Thymus (tissue), 11 donors: ENCODE data around the gene LEUTX. TPM values are rescaled to one million over a fixed set of nuclear protein-coding genes. Genes with fewer than 3 reads are reported as not detected.
"Not testable (repeated sequence)": the region's sequence is repeated elsewhere in the genome, so short reads cannot be mapped to it uniquely, and the experiment has no call there.

Source experiments
- DNase-seq, 9 donors: peaks; one replicate each; pipeline ENCODE4 v3.0.0-alpha.2; 2013; ENCODE audit warnings: low spot score in 9 of 9, low read depth in 6 of 9, missing footprints in 1 of 9
- H3K27ac ChIP-seq, 2 donors: one replicate each; pipeline ENCODE4 v1.5.1; 2013; ENCODE audit warnings: control low read depth in 1 of 2, low read depth in 1 of 2, low read length in 1 of 2, mild to moderate bottlenecking in 1 of 2, moderate library complexity in 1 of 2
- H3K27me3 ChIP-seq, 2 donors: one replicate each; pipeline ENCODE4 v1.5.1; 2013; ENCODE audit warnings: low read length in 1 of 2; ENCODE audit not compliant: control insufficient read depth in 2 of 2, insufficient read depth in 1 of 2
- H3K36me3 ChIP-seq, 2 donors: one replicate each; pipeline ENCODE4 v1.5.1; 2013; ENCODE audit warnings: low read length in 1 of 2, mild to moderate bottlenecking in 1 of 2, moderate library complexity in 1 of 2; ENCODE audit not compliant: control insufficient read depth in 2 of 2, insufficient read depth in 2 of 2
- H3K4me1 ChIP-seq, 2 donors: one replicate each; pipeline ENCODE4 v1.5.1; 2013; ENCODE audit warnings: low read length in 2 of 2; ENCODE audit not compliant: control insufficient read depth in 2 of 2, insufficient read depth in 2 of 2
- H3K4me3 ChIP-seq, 2 donors: one replicate each; pipeline ENCODE4 v1.5.1; 2013; ENCODE audit warnings: low read length in 2 of 2, control low read depth in 1 of 2, mild to moderate bottlenecking in 1 of 2
- H3K9me3 ChIP-seq, 2 donors: one replicate each; pipeline ENCODE4 v1.5.1; 2013; ENCODE audit warnings: low read length in 1 of 2, mild to moderate bottlenecking in 1 of 2; ENCODE audit not compliant: control insufficient read depth in 2 of 2, insufficient read depth in 1 of 2
- WGBS: extraction: QIAGEN DNeasy Blood & Tissue Kit; methylation state at CpG from one replicate; pipeline ENCODE4 v1.1.7; 2013; 5-methylcytosine and 5-hydroxymethylcytosine counted together
- polyA plus RNA-seq: library from polyadenylated mRNA; stranded (reverse); fragments of 200-250 nt; gene quantifications from one replicate; pipeline ENCODE4 v1.2.3, GENCODE V29; 2013
- total RNA-seq: library from RNA; stranded (reverse); fragments of 120-200 nt; gene quantifications from one replicate; pipeline ENCODE4 v1.2.4, GENCODE V29; 2013
- donor health status: healthy.

LEUTX gene
- total and polyA plus RNA-seq, 2 donors, result 0.09 to 0.46 TPM

- Histone ChIP-seq H3K9me3 (no peaks in the 10 kb centered on the region), H3K4me3 (no peak overlapping the region), H3K27ac (no peak overlapping the region), H3K36me3 (no peaks in the 10 kb centered on the region), H3K4me1 (peaks cover 0 to 2% of the 10 kb centered on the region in 2 donors), H3K27me3 (peaks cover 0 to 3% of the 10 kb centered on the region in 2 donors)
- DNase-seq, result no peak
- 86% methylated on average over 2 of the region's 2 CpGs for WGBS
Measured at GRCh38 chr19:39797083-39797482, 18.4 kb downstream of the LEUTX start.

GRCh38 chr19:39802958-39803357, 24.3 kb downstream of the LEUTX start:
- peak in 1 of 9 donors; percentile 9 for DNase-seq
- no peaks in the 10 kb centered on the region for H3K4me1 ChIP-seq
- WGBS, result 50% methylated on average over 4 of the region's 4 CpGs

GRCh38 chr19:39805104-39805503, 26.4 kb downstream of the LEUTX start:
- no peaks in the 10 kb centered on the region for H3K4me1 ChIP-seq
- H3K27me3 ChIP-seq, result peaks cover 0 to 5% of the 10 kb centered on the region in 2 donors
- no peaks in the 10 kb centered on the region for H3K36me3 ChIP-seq
- H3K4me3 ChIP-seq, result no peak overlapping the region
- H3K27ac ChIP-seq, result no peak overlapping the region
- H3K9me3 ChIP-seq, result peaks cover 0 to 1% of the 10 kb centered on the region in 2 donors
- WGBS, result 80% methylated on average over 5 of the region's 5 CpGs
- DNase-seq, result no peak

More at GRCh38 chr19:39802958-39803357, 24.3 kb downstream of the LEUTX start:
- H3K27ac ChIP-seq, result no peak overlapping the region
- no peaks in the 10 kb centered on the region for H3K36me3 ChIP-seq
- no peak overlapping the region for H3K4me3 ChIP-seq
- peaks cover 0 to 1% of the 10 kb centered on the region in 2 donors for H3K9me3 ChIP-seq
- peaks cover 0 to 5% of the 10 kb centered on the region in 2 donors for H3K27me3 ChIP-seq

GRCh38 chr19:39807846-39808364, 29.3 kb downstream of the LEUTX start:
- no peaks in the 10 kb centered on the region for H3K4me1 ChIP-seq
- peaks cover 0 to 2% of the 10 kb centered on the region in 2 donors for H3K27me3 ChIP-seq
- WGBS, result 90% methylated on average over 5 of the region's 5 CpGs
- H3K36me3 ChIP-seq, result no peaks in the 10 kb centered on the region
- H3K9me3 ChIP-seq, result peaks cover 0 to 1% of the 10 kb centered on the region in 2 donors
- DNase-seq, result no peak
- H3K4me3 ChIP-seq, result no peak overlapping the region
- no peak overlapping the region for H3K27ac ChIP-seq

- H3K36me3 ChIP-seq, H3K4me3 ChIP-seq, H3K27ac ChIP-seq, H3K27me3 ChIP-seq, DNase-seq, H3K9me3 ChIP-seq, H3K4me1 ChIP-seq: not testable (repeated sequence)
- WGBS, result 92% methylated on average over 7 of the region's 7 CpGs
Measured at GRCh38 chr19:39808688-39809087, 30.0 kb downstream of the LEUTX start.

- DNase-seq, result no peak
- Histone ChIP-seq H3K4me1 (peaks cover 0 to 3% of the 10 kb centered on the region in 2 donors), H3K4me3 (no peak overlapping the region), H3K27ac (no peak overlapping the region), H3K27me3 (no peaks in the 10 kb centered on the region), H3K9me3 (peaks cover 0 to 1% of the 10 kb centered on the region in 2 donors), H3K36me3 (no peaks in the 10 kb centered on the region)
- 96% methylated on average over 4 of the region's 4 CpGs for WGBS
Measured at GRCh38 chr19:39809368-39809767, 30.7 kb downstream of the LEUTX start.

GRCh38 chr19:39810424-39810823, 31.8 kb downstream of the LEUTX start:
- no peaks in the 10 kb centered on the region for H3K27me3 ChIP-seq
- WGBS, result 93% methylated on average over 4 of the region's 4 CpGs
- DNase-seq, result no peak
- H3K36me3 ChIP-seq, result no peaks in the 10 kb centered on the region
- no peak overlapping the region for H3K4me3 ChIP-seq
- H3K4me1 ChIP-seq, result peaks cover 0 to 3% of the 10 kb centered on the region in 2 donors
- H3K27ac ChIP-seq, result no peak overlapping the region
- no peaks in the 10 kb centered on the region for H3K9me3 ChIP-seq

GRCh38 chr19:39811064-39811463, 32.4 kb downstream of the LEUTX start:
- DNase-seq, result no peak
- Histone ChIP-seq H3K36me3 (no peaks in the 10 kb centered on the region), H3K27me3 (no peaks in the 10 kb centered on the region), H3K9me3 (no peaks in the 10 kb centered on the region), H3K27ac (no peak overlapping the region), H3K4me1 (peaks cover 0 to 3% of the 10 kb centered on the region in 2 donors), H3K4me3 (no peak overlapping the region)
- WGBS, result 96% methylated on average over 4 of the region's 4 CpGs

- Histone ChIP-seq H3K4me1 (peaks cover 0 to 3% of the 10 kb centered on the region in 2 donors), H3K4me3 (no peak overlapping the region), H3K27ac (peak overlapping the region; percentile 66 to 71), H3K36me3 (no peaks in the 10 kb centered on the region), H3K9me3 (no peaks in the 10 kb centered on the region), H3K27me3 (no peaks in the 10 kb centered on the region)
- DNase-seq, result peak in 1 of 9 donors; percentile 22
- WGBS, result 92% methylated on average over 9 of the region's 9 CpGs
Measured at GRCh38 chr19:39813264-39813993, 34.8 kb downstream of the LEUTX start.
